HG02623 (cell line): ENCODE data around the gene CLDND2.

Experiments used
- ATAC-seq: cut with Tn5 transposase; IDR thresholded peaks from one replicate; pipeline ENCODE4 v1.9.1; 2021; ENCODE audit warnings: moderate library complexity; ENCODE audit not compliant: unreplicated experiment

Gene CLDND2

GRCh38 chr19:51357952-51358351 lies 10.9 kb downstream of the CLDND2 start:
- no peak for ATAC-seq

- ATAC-seq, result no peak
These were observed 12.5 kb downstream of the CLDND2 start for GRCh38 chr19:51356159-51356801.

DNA sequence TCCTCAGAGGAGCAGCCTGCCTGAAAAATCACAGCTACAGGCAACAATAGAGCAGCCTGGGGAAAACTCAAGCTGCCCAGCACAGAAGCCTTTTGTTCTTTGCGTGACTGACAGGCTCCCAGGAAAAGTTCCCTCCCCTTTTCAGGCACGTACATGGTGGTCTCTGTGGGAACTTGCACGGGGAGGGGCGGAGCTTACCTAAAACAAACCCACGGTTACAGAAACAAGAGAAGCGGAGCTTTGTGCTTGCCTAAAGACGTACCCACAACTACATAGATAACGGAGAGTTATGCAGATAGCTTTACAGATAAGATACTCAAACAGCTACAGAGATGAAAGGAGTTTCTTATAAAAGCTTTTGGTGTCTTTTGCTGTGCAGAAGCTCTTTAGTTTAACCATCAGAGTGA lies 14.1 kb downstream of the CLDND2 start:
- no peak for ATAC-seq

- ATAC-seq, result no peak
These were observed 14.6 kb downstream of the CLDND2 start for GRCh38 chr19:51354103-51354741.

- ATAC-seq, result no peak
These were observed 15.9 kb downstream of the CLDND2 start for GRCh38 chr19:51352783-51353360.

- ATAC-seq, result no peak
These were observed 17.4 kb downstream of the CLDND2 start for GRCh38 chr19:51351266-51351990.

DNA sequence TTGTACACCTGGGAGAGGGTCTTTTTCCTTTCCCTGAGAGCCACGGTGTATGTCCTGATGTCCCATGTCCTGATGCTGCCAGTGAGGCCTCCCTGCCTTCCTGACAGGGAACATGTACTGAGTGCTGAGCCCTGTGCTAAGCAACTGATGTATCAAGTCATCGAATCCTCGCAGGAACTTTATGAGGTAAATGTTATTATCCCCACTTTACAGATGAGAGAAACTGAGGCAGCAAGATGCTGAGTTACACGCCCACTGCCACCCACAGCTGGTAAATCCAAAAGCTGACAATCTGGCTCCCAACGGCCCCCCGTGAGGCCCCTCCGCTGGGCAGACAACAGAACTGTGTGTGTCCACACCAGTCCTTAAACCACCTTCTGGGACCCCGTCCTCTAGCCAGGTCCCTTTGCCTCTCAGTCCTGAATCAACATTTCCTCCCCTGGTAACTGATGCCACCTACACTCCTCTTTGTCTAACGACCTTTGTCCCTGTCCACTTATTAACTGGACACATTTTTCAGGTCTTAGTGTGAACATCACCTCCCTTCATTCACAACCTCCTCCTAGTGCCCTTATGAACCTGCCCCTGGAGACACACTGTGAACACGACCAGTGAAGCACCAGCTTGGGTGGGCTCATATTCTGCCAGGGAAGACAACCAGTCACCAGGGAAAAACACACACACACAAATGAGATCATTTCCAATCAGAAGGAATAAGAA lies 21.4 kb downstream of the CLDND2 start:
- no peak for ATAC-seq

DNA sequence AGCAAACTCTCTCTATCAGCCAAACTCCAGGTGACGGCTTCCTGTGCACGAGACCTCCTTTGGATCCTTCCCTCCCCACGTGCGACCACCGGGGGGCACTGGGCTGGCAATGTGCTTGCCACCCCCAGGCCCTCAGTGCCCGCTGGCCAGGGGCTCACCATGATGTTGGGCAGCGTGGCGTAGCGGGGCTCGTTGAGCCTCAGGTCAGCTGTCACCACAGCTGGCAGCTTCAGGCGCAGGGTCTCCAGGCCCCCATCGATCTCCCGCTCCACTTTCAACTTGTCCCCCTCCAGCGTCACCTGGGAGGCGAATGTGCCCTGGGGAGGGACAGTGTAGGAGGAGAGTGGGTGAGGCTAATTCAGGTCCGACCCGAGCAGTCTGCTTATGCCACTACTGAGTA lies 22.1 kb downstream of the CLDND2 start:
- ATAC-seq, result no peak

DNA sequence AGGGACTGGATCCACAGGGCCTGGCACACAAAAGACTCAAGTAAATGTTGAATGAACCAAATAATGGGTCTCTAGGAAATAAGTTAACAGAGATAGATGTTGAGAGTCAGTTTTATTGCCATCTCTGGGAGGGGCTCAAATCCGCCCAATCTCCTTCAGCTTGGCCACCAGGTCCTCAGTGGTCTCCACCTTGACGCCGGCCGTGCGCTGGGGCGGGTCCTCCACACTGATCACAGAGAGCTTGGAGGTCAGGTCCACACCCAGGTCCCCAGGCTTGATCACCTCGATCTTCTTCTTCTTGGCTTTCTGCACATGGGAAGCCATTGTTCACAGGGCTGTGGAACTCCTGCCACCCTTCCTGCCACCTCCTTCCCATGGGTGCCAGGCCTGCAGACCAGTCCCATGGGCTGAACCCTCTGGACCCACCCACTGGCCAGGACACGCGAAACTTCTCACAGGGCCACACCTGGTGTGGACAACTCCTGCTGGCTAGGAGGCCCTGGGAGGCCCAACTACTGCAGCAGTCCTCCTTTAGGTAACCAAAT lies 23.7 kb downstream of the CLDND2 start:
- ATAC-seq, result no peak

DNA sequence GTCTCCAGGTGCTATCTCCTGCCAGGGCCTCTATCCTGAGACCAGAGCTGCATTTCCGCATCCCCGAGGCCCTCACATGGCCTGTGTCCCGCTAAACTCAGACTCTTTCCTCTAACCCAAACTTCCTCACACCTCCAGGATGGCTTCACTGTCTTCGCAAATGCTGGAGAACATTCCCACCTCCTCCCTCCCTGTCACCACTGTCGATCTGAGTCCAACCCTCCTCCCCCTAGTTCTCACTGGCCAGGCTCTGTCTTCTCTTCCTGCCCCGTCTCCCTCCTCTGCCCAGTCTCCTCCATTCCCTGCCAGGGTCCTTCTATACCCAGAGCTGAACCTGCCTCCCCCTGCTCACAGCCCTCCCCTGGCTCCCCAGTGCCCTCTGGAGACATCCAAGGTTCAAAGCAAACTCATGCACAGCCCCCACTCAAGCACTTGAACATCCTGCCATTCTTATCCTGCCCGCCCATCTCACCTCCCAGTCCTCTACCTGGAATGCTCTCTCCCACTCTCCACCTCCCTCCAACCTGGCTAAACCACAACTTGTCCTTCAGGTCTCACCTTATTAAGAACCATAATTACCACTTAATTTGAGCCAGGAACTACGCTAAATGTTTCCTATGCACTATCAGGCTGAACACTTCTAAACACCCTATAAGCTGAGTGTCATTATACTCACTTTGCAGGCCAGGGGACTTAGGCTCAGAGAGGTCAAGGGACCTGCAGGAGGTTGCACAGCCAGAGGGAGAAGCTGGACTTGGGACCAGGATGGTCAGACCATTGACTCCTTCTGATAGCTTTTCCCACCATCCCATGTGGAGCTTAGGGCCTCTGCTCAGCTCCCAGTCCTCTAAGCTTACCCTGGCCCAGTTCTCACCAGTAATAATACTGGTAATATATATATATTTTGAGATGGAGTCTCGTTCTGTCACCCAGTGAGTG lies 25.9 kb downstream of the CLDND2 start:
- no peak for ATAC-seq

- ATAC-seq, result no peak
These were observed 26.7 kb downstream of the CLDND2 start, which contains the start of gene VSIG10L for GRCh38 chr19:51341976-51342580. TSS of gene VSIG10L (minus strand) at chr19:51342139. CDS start at chr19:51342124, 15 bp downstream.

DNA sequence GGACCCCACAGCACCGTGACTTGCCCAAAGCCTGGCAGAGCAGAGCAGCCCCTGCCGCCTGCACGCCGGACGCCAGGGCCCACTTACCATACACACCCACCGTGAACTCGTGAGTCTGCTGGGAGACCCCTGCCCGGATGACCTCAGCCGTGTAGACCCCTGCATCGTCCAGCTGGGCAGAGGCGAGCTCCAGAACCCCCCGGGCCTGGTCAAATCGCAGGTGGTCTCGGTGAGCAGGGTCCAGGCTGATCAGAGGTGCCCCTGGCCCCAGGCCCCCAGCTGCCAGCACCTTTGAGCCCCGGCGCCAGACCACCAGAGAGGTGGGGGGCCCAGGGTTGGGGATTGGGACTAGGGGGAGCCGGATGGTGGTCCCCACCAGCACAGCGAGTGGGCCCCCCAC lies 27.7 kb downstream of the CLDND2 start:
- ATAC-seq, result no peak

- ATAC-seq, result peak; percentile 55
These were observed 28.8 kb downstream of the CLDND2 start for GRCh38 chr19:51339687-51340656.

GRCh38 chr19:51339313-51339686 lies 29.5 kb downstream of the CLDND2 start:
- ATAC-seq, result no peak

DNA sequence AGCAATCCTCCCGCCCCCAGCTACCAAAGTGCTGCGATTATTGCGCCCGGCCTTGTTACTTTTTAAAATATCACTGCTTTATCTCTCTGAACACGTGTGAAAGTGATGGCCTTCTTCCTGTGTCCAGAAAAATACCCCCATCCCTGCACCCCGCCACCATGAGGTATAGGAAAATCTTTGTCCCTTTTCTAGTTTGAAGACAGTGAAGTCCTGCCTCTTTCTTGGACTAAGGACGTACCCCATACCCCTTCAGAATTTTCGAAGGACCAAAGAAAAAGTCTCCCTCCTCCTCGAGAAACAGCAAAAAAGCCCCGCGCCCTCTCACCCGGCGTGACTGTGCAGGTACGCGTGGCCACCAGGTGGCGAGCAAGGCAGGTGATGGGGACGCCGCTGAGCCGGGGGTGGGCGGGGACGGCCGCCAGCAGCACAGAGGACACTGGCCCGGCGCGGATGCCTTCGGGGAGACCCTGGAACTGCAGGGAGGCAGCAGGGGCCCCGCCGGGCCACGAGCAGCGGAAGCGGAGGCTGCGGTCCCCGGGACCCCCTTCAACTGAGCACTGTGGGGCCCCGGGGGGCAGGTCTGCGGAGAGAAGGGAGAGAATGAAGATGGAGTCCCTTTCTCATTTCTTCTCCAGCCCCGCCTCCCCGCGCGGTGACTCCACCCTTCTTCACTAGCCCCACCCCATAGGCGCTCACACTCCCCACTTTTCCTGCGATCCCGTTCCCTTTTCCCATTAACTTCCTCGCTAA lies 30.1 kb downstream of the CLDND2 start:
- ATAC-seq, result peak; percentile 54

GRCh38 chr19:51337861-51338562 lies 30.8 kb downstream of the CLDND2 start:
- ATAC-seq, result no peak
